ENCODE measurements around the gene ADCY1.

The ADCY1 gene

DNA sequence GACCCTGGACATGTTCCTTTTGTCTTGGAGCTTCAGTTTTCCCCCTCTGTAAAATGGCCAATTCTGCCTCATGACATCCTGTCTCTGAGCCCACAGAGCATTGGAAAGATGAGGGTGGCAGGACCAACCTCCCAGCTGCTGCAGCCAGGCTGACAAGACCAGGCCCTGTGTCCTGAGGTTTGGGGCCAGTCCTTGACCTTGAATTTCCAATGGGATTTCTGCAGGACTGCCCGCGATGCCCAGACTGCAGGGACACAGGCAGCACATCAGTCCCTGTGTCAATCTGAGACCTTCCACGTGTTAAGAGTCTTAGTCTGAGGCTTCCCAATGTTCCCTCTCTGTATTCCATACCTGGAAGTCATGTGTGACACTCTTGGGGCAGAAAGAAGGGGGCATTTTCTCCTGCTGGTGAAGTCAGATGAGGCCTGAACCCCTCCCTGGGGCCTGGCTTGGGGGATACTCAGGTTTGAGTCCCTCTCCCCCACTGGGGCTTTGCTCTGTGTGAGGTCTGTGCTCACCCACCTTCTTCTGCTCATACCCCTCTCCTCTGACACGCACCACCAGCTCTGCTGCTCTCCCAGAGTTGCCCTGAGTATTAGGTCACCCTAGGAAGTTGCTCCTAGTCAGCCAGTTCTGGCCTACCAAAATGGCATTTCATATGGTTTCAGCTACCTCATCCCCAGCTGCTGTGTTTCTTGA, 79.2 kb downstream of the ADCY1 start:
- DNase-seq = no peak

GRCh38 chr7:45654341-45654740, 80.2 kb downstream of the ADCY1 start:
- no peak for DNase-seq

- no peak for DNase-seq
Observed at GRCh38 chr7:45655539-45655938, 81.4 kb downstream of the ADCY1 start.

GRCh38 chr7:45656431-45656830, 82.3 kb downstream of the ADCY1 start:
- no peak for DNase-seq

DNA sequence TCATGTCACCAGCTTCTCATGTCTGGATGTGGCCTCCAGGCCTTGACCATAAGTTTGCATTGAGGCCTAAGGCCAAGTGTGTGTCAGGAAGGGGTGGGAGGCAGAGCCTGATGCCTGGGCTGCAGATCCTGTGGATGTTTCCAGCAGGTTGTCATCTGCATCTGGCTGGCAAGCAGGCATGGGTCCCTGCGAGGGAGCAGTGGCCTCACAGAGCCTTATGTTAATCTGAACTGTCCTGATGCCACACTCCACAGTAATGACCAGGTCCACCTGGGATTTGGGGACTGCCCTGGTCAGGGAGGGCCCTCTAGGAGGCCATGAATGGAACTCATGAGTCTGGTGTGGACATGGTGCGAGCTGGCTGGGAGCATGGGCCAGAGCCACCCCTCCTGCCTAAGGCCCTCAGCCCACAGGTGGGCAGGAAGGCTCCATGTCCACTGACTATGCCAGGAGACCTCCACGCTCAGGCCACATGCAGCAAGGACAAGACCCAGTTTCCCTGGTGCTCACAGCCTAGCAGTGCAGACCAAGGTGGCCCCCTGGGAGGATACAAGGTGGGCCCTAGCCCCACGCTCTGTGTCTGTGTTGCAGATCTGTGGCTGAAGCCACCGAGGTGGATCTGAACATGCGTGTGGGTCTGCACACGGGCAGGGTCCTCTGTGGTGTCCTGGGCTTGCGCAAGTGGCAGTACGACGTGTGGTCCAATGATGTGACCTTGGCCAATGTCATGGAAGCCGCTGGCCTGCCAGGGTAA, 83.1 kb downstream of the ADCY1 start:
- DNase-seq = no peak

GRCh38 chr7:45657890-45658715, 83.9 kb downstream of the ADCY1 start:
- no peak for DNase-seq

DNA sequence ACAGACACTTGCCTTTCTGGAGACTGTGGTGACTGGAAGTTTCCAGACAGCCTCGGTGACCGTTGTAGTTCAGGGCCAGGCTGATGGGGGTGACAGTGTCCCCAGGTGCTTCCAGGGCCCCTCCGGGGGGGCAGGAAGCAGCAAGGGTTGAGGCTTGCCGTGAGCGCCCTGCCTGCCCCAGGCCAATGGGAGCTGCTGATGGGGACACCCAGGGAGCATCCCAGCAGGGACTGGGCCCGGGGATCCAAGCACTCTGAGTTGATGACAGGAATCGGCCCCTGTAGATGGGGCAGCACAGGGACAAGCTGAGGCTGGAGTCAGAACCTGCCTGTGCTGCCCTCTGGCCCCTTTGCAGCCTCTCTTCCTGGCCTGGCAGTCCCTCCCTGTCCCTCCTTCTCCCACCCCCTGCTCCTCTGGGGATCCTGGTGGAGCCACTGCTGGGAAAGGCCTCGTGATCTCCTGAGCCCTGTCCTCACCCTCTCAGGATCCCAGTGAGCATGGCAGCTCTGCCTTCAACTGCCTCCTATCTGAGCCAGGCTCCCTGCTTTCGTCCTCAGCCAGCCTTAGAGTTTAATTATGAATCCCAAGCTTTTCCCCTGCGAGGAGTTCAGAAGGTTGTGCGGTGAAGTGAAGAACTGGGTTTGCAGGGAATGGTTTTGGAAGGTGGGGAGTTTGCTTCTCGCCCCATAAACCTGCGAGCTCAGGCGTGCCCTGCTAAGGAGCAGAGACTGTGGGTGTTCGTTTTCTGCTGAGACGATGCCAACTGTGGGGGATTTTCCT, 84.7 kb downstream of the ADCY1 start:
- DNase-seq = no peak

DNA sequence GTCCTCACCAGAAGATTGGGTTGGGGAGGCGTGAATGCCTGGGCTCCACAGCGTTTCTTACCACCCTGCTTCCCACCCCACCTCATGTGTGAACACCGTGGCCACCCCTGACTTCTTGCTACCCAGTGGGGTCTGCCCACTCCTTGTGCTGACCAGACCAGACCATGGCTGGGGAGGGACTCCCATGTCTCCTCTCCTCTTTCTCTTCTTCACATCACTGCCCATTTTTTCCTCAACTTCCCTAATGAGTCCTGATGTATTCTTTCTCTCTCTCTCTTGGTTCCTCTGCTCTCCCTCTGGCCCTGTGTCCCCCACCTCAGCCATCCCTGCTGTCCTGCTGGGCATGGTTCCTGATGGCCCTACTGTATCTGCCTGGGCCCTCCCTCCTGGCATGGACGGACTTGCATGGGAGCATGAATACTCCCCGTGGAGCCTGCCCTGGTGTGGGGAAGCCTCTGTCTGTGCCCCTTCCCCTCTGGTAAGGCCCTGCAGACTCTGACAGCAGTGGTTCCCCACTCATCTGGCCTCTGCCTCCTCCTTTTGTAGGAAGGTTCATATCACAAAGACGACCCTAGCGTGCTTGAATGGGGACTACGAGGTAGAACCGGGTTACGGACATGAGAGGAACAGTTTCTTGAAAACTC, 85.5 kb downstream of the ADCY1 start:
- DNase-seq = no peak

DNA sequence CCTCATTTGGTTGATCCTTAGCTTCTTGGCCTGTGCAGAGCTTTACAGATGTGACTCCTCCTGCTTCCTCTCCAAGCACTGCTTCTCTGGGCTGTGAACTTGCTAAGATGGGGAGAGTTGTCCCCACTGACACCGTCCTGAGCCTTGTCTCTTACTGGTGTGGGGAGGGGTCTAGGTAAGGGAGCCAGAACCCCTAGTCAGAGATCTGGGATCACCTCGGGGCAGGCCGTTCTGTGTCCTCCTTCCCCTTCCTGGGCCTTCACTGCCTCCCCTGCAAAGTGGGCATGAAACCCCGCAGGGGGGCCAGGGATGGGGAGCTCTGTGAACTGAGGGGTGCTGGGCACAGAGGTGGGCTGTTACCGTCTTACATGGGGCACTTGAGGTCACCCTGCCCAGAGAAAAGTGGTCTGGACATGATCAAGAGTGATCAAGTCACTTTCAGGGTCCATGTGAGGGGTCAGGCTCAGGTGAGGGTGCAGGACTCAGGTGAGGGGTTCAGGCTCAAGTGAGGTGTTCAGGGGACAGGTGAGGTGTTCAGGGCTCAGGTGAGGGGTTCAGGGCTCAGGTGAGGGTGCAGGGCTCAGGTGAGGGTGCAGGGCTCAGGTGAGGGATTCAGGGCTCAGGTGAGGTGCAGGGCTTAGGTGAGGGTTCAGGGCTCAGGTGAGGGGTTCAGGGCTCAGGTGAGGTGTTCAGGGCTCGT, 86.2 kb downstream of the ADCY1 start:
- no peak for DNase-seq

- DNase-seq = no peak
Observed at GRCh38 chr7:45660901-45661211, 86.7 kb downstream of the ADCY1 start.

GRCh38 chr7:45661302-45661995, 87.3 kb downstream of the ADCY1 start:
- no peak for DNase-seq

DNA sequence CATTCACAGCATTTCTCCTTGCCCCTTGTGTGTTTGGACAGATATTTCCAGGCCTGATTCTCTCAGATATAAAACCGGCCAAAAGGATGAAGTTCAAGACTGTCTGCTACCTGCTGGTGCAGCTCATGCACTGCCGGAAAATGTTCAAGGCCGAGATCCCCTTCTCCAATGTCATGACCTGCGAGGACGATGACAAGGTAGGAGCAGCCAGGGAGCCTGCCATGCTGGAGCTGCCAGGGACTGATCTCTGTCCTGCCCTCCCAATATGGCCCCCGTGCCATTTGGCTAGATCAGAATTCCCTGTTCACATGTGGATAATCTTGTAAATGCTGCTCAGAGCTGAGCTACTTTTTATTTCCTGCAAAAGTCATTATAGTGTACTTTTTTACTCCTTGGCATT, 87.8 kb downstream of the ADCY1 start:
- DNase-seq = no peak

- no peak for DNase-seq
Observed at GRCh38 chr7:45662540-45663166, 88.5 kb downstream of the ADCY1 start.

DNA sequence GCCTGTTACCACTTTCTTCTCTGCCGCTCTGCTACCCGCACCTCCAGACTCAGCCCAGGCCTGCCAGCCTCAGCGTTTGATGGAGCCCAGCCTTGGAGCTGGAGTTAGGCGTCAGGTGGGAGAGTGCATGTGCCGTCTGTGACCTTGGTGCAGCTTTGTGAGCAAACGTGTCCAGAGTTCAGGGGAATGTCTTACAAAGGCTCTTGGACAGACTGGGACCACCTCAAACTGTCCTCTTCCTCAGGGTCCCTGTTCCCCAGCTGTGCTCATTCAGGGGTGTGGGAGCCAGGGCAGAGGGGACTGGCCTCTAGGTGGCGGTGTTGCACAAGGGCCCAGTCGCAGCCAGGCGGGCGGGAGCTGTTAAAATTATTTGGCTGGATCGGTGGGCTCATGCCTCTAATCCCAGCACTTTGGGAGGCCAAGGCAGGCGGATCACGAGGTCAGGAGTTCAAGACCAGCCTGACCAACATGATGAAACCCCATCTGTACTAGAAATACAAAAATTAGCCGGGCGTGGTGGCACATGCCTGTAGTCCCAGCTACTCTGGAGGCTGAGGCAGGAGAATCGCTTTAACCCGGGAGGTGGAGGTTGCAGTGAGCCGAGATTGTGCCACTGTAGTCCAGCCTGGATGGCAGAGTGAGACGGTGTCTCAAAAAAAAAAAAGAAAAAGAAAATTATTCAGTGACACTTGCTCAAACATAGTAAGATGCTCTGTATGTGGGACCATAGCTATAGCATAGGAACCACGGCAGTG, 89.2 kb downstream of the ADCY1 start:
- no peak for DNase-seq

DNA sequence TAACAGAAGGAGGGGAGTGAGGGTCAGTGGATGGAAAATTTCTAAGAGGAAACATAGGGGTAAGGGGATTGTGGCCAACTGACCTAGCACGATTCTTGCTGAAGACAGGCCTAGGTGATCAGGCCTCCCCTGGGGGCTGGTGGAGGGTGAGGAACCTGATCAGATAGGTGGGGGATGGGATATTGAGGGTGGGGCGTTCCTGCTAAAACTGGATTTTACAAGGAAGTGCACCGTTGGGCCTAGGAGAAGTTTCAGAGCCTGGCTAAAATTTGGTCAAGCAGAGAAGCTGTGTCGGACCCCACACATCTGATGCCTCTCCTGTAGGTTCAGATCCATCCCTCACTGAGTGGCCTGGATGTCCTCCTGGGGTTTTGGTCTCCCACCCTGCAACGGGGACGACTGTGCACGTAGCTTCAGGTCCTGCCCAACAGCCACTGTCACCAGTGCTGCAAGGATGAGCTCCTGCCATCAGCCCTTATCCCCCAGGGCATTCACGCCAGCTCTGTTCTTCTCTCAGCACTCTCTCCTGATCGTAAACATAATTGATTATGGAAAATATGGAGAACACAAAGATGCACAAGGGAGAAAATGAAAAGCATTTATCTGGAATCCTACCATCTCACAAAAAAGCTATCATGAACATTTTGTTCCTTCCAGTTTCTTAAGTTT, 89.9 kb downstream of the ADCY1 start:
- DNase-seq = no peak

DNA sequence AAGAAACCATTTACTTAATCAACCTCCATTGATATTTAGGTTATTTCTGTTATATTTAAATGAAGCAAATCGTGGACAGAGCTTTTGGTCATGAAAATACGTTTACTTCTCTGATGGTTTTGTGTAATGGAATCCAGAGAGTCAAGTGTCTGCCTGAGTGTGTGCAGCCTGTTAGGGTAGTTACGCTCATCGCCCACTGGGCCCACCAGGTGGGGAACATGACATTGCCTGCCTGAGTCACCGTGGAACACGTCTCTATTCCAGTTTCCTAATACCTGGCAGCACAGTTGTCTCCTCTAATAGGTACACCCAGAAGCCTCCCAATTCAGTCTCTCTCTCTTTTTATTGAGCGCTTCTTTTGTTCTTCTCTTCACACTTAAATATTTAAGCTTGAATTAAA, 91.0 kb downstream of the ADCY1 start:
- no peak for DNase-seq

GRCh38 chr7:45670227-45670626, 96.1 kb downstream of the ADCY1 start:
- no peak for DNase-seq

- DNase-seq = no peak
Observed at GRCh38 chr7:45670717-45671116, 96.5 kb downstream of the ADCY1 start.

DNA sequence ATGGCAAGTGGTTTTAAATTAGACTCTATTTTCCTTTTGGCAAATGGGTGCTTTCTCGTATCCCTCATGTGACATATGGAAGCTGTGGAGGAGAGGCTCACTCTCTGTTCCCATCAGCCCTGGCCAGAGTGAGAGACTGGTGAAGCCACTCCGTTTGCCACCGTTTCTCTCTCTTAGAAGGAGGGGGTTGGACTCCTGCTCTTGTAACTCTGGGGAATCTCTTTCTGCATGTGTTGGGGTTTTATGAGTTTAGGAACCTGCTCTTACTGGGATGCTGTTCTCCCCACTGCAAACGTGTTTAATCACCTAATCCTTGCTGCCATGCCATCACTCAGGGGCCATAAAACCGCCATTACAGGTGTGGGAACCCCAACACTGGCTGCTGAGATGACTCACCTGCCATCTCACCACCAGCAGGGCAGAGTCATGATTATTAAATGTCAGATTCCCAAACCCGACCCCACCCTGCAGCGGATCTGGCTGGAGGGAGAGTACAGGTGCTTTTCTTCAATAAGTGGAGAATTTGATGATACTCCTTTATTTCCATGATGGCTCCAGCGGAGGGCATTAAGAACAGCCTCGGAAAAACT, 103.2 kb downstream of the ADCY1 start:
- DNase-seq = no peak

Data from COR-L47 (cell line).